ENCODE measurements around the gene P3H4.

DNA sequence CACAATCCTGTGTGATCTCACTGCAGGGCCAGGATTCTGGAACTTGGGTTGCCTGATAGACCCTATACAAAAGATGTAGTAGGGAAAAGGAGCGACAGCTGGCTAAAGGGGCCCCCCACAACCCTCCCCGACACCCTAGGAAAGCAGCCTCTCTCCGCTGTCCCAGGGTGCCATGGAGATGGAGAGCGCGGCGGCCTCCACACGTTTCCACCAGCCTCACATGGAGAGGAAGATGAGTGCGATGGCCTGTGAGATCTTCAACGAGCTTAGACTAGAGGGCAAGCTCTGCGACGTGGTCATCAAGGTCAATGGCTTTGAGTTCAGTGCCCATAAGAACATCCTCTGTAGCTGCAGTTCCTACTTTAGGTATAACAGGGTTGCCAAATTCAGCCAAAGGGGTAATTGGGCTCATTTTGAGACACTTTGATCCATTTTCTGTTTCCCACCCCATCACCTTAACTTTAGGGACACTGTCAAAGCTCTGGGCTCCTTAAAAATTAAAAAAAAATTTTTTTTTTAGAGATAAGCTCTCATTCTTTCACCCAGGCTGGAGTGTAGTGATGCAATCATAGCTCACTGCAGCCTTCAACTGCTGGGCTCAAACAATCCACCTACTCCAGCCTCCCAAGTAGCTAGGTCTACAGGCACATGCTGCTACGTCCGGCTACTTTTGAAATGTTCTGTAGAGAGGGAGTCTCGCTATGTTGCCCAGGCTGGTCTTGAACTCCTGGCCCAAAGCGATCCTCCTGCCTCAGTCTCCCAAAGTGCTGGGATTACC lies 26.2 kb upstream of the P3H4 start, which contains the start of gene KLHL10:
- TF ChIP-seq, protein P1, sequence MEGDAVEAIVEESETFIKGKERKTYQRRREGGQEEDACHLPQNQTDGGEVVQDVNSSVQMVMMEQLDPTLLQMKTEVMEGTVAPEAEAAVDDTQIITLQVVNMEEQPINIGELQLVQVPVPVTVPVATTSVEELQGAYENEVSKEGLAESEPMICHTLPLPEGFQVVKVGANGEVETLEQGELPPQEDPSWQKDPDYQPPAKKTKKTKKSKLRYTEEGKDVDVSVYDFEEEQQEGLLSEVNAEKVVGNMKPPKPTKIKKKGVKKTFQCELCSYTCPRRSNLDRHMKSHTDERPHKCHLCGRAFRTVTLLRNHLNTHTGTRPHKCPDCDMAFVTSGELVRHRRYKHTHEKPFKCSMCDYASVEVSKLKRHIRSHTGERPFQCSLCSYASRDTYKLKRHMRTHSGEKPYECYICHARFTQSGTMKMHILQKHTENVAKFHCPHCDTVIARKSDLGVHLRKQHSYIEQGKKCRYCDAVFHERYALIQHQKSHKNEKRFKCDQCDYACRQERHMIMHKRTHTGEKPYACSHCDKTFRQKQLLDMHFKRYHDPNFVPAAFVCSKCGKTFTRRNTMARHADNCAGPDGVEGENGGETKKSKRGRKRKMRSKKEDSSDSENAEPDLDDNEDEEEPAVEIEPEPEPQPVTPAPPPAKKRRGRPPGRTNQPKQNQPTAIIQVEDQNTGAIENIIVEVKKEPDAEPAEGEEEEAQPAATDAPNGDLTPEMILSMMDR (IDR thresholded peaks at IDR 0.05): no peak
- no peak for TF ChIP-seq POLR2A (IDR thresholded peaks at IDR 0.05)
- no peak for TF ChIP-seq EP300 (IDR thresholded peaks at IDR 0.05)
- no peak for TF ChIP-seq POLR2AphosphoS5 (IDR thresholded peaks at IDR 0.05)
